Endothelial cell of umbilical vein (primary cell): ENCODE results near the gene MIB1. TPM values are rescaled to one million over a fixed set of nuclear protein-coding genes. Genes with fewer than 3 reads are reported as not detected.

Experiments used
- BruUV-seq: library from RNA; stranded (reverse); fragments of 400-500 nt; replicated peaks from 2 replicates; lab custom pipeline; 2021; lab: Mats Ljungman, UMichigan
- CTCF ChIA-PET: fragments of 300-600, 350-600 bp; sonication (Branson Sonifier 250); formaldehyde crosslinking; loops from one replicate; lab custom pipeline; 2021; ENCODE audit warnings: antibody characterized with exemption, inconsistent platforms; lab: Charles Lee
- POLR2A ChIA-PET: fragments of 300-600, 350-600 bp; sonication (Branson Sonifier 250); formaldehyde crosslinking; loops from one replicate; lab custom pipeline; 2021; ENCODE audit warnings: antibody characterized with exemption, inconsistent platforms; lab: Charles Lee
- DNase-seq: peaks from one replicate; pipeline ENCODE4 v3.0.0-alpha.2; 2011; ENCODE audit warnings: low read depth, low spot score
- FAIRE-seq: peaks from 2 replicates; lab custom pipeline; 2011; peaks lifted over from hg19 to GRCh38; lab: Jason Lieb, UNC
- H2AFZ ChIP-seq: 2 replicates; pipeline ENCODE4 v1.6.0; 2012; ENCODE audit warnings: low read depth, low read length, control low read depth, inconsistent platforms
- H3K27ac ChIP-seq: 2 replicates; pipeline ENCODE4 v1.5.1; 2011; ENCODE audit warnings: low read depth, mild to moderate bottlenecking, control low read depth, low read length, moderate library complexity; ENCODE audit not compliant: insufficient read depth
- H3K27me3 ChIP-seq, 2 experiments: 2 replicates each; pipeline versions ENCODE4 v1.6.0 to v1.6.1; 2011; ENCODE audit warnings: low read length in 2 of 2, mixed read lengths in 1 of 2; ENCODE audit not compliant: control insufficient read depth in 2 of 2, insufficient read depth in 2 of 2
- H3K36me3 ChIP-seq, 2 experiments: 2 replicates in 1 of 2; 3 replicates in 1 of 2; pipeline ENCODE4 v1.5.1; 2011; ENCODE audit warnings: low read length in 2 of 2, mild to moderate bottlenecking in 1 of 2, moderate library complexity in 1 of 2; ENCODE audit not compliant: control insufficient read depth in 2 of 2, insufficient read depth in 2 of 2; ENCODE audit errors: extremely low read depth in 1 of 2
- H3K4me1 ChIP-seq: 3 replicates; pipeline ENCODE4 v1.5.1; 2011; ENCODE audit warnings: mild to moderate bottlenecking, low read length; ENCODE audit not compliant: control insufficient read depth, insufficient read depth; ENCODE audit errors: extremely low read depth
- H3K4me2 ChIP-seq: 2 replicates; pipeline ENCODE4 v1.6.1; 2011; ENCODE audit warnings: low read length, control low read depth, mixed read lengths; ENCODE audit not compliant: insufficient read depth
- H3K4me3 ChIP-seq, 3 experiments: fragments of 200-600 bp in 1 of 3; sonication (generic), shearing (Covaris generic) in 1 of 3; replicated peaks in 1 of 3; 2 replicates each; pipeline ENCODE4 v1.5.1; 2011 to 2016; ENCODE audit warnings: control low read depth in 3 of 3, low read length in 3 of 3, mild to moderate bottlenecking in 2 of 3, inconsistent platforms in 1 of 3, low read depth in 1 of 3, moderate library complexity in 1 of 3; ENCODE audit not compliant: insufficient read depth in 1 of 3
- H3K79me2 ChIP-seq: 2 replicates; pipeline ENCODE4 v1.6.0; 2012; ENCODE audit warnings: low read length, inconsistent platforms; ENCODE audit not compliant: control insufficient read depth, insufficient read depth
- H3K9ac ChIP-seq: replicated peaks from 2 replicates; pipeline ENCODE3; 2011; ENCODE audit warnings: low read length, control low read depth; ENCODE audit not compliant: insufficient read depth; ENCODE audit errors: extremely low read depth
- H3K9me1 ChIP-seq: replicated peaks from 3 replicates; pipeline ENCODE4 v1.6.0; 2011; ENCODE audit warnings: mild to moderate bottlenecking, low read length; ENCODE audit not compliant: control insufficient read depth, insufficient read depth; ENCODE audit errors: extremely low read depth
- H3K9me3 ChIP-seq: replicated peaks from 2 replicates; pipeline ENCODE4 v1.5.1; 2012; ENCODE audit warnings: low read length, inconsistent platforms; ENCODE audit not compliant: control insufficient read depth, insufficient read depth
- H4K20me1 ChIP-seq: replicated peaks from 2 replicates; pipeline ENCODE3; 2011; ENCODE audit warnings: mild to moderate bottlenecking, low read length; ENCODE audit not compliant: control insufficient read depth, insufficient read depth; ENCODE audit errors: extremely low read depth
- EZH2 ChIP-seq: IDR thresholded peaks from 2 replicates; pipeline ENCODE4 v1.6.1; 2012; ENCODE audit warnings: borderline replicate concordance, low read depth, mild to moderate bottlenecking, moderate library complexity, low read length, inconsistent platforms; ENCODE audit not compliant: severe bottlenecking
- GATA2 ChIP-seq: IDR thresholded peaks from 2 replicates; pipeline ENCODE4 v1.7.0; 2011; ENCODE audit warnings: low read depth, mild to moderate bottlenecking, moderate library complexity, mixed read lengths, low read length; ENCODE audit not compliant: insufficient read length, insufficient read depth
- JUN ChIP-seq: IDR thresholded peaks from 2 replicates; pipeline ENCODE4 v1.6.1; 2011; ENCODE audit warnings: borderline replicate concordance, low read depth; ENCODE audit not compliant: insufficient read length, insufficient read depth
- MYC ChIP-seq: IDR thresholded peaks from one replicate; pipeline ENCODE4 v1.6.1; 2011; ENCODE audit warnings: mild to moderate bottlenecking, low read depth, low read length
- POLR2A ChIP-seq: IDR thresholded peaks from 2 replicates; pipeline ENCODE4 v1.6.1; 2012; ENCODE audit warnings: low read depth, mild to moderate bottlenecking, control low read depth, low read length
- POLR2AphosphoS5 ChIP-seq: IDR thresholded peaks from 2 replicates; pipeline ENCODE4 v1.6.1; 2012; ENCODE audit warnings: low read depth, mild to moderate bottlenecking, control low read depth, low read length, moderate library complexity; ENCODE audit not compliant: insufficient read depth
- dilution Hi-C: fragments of 300-500 bp; cut with MboI; formaldehyde crosslinking; loops from one replicate; pipeline ENCODE4 v1.15.0; 2019; ENCODE audit warnings: low sequenced_read_pairs; ENCODE audit not compliant: extremely low pct_ligation_motif_present
- intact Hi-C: fragments of 100-400 bp; cut with micrococcal nuclease; formaldehyde crosslinking; loops from one replicate; pipeline ENCODE4 v1.10.0; 2022
- polyA plus RNA-seq, 4 experiments: library from polyadenylated mRNA; depleted of rRNA in 3 of 4; stranded (reverse) in 3 of 4; unstranded in 1 of 4; fragments of >200 nt; gene quantifications; 2 replicates each; pipeline versions ENCODE4 v1.2.1 to v1.2.3, GENCODE V29; 2011 to 2012; ENCODE audit warnings: missing spikeins in 1 of 4
- total RNA-seq: library from RNA; stranded (reverse); gene quantifications from 2 replicates; pipeline ENCODE4 v1.2.3, GENCODE V29; 2021
- TF ChIP-seq, protein P1 (sequence below), 2 donors: IDR thresholded peaks; 1 replicate in 1 of 2; 2 replicates in 1 of 2; pipeline ENCODE4 v1.5.1; 2011; ENCODE audit warnings: low read length in 2 of 2, mild to moderate bottlenecking in 2 of 2, moderate library complexity in 2 of 2, control low read depth in 1 of 2, inconsistent platforms in 1 of 2, low read depth in 1 of 2; ENCODE audit not compliant: insufficient read depth in 1 of 2; ENCODE audit errors: extremely low read depth in 1 of 2
- TF ChIP-seq, protein P2 (sequence below): IDR thresholded peaks from 2 replicates; pipeline ENCODE4 v1.6.1; 2011; ENCODE audit not compliant: insufficient read depth, insufficient read length

MIB1 gene
- total and polyA plus RNA-seq, 2 donors (not counting 3 experiments of a cell fraction or from before 2014, with no cell fraction given), result 6.3 to 37.5 TPM

DNA sequence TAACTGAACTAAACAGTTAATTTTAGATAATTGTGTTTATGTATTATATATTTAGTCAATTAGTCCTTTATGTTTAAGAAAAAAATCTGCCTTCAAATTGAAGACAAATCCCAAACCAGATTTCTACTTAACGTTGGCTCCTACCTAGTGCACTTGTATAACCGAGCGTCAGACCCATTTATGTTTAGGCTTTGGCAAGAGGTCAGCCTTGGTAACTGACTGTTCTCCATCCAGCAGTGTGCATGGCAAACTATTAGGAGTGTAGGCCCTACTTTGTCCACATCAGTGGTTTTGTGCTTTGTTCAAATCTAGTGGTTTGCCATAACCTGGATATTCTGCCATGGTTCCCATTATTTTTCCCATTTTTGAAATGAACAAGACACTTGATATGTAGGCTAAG is 114.8 kb downstream of the MIB1 start:
- no TSS peak for BruUV-seq
- DNase-seq (no peak), FAIRE-seq (no peak)
- Histone ChIP-seq H3K4me2 (no peak overlapping the region), H3K79me2 (no peaks in the 10 kb centered on the region), H3K9ac (no peak overlapping the region), H3K27me3 (no peaks in the 10 kb centered on the region), H3K36me3 (peaks cover 0 to 2% of the 10 kb centered on the region in 2 experiments), H3K27ac (no peak overlapping the region), H3K9me3 (no peaks in the 10 kb centered on the region), H3K9me1 (no peaks in the 10 kb centered on the region), H4K20me1 (no peaks in the 10 kb centered on the region), H3K4me3 (no peak overlapping the region), H2AFZ (no peak overlapping the region), H3K4me1 (no peaks in the 10 kb centered on the region)
- CTCF ChIA-PET, result interaction anchor here (1.5 to 1.6 kb wide), 2 partner anchors 13 to 35 kb away, joined by 3 to 4 read pairs; no protein-coding TSS in a partner anchor
- intact Hi-C loops (no loop called here), dilution Hi-C loops (no loop called here)
- TF ChIP-seq EZH2 (no peak), GATA2 (no peak), MYC (no peak), POLR2AphosphoS5 (no peak), POLR2A (no peak), JUN (no peak)
- TF ChIP-seq, protein P1, sequence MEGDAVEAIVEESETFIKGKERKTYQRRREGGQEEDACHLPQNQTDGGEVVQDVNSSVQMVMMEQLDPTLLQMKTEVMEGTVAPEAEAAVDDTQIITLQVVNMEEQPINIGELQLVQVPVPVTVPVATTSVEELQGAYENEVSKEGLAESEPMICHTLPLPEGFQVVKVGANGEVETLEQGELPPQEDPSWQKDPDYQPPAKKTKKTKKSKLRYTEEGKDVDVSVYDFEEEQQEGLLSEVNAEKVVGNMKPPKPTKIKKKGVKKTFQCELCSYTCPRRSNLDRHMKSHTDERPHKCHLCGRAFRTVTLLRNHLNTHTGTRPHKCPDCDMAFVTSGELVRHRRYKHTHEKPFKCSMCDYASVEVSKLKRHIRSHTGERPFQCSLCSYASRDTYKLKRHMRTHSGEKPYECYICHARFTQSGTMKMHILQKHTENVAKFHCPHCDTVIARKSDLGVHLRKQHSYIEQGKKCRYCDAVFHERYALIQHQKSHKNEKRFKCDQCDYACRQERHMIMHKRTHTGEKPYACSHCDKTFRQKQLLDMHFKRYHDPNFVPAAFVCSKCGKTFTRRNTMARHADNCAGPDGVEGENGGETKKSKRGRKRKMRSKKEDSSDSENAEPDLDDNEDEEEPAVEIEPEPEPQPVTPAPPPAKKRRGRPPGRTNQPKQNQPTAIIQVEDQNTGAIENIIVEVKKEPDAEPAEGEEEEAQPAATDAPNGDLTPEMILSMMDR (IDR thresholded peaks at IDR 0.05; ENCODE audit: extremely low read depth in 1 of 2, insufficient read depth in 1 of 2, low read depth in 1 of 2, low read length in 2 of 2), result no peak
- TF ChIP-seq, protein P2, sequence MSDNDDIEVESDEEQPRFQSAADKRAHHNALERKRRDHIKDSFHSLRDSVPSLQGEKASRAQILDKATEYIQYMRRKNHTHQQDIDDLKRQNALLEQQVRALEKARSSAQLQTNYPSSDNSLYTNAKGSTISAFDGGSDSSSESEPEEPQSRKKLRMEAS, result no peak
- POLR2A ChIA-PET, result no interaction called here
